A549 (cell line): ENCODE data around the gene RSBN1.

ENCODE experiments used
- NPAS2 ChIP-seq: fragments of 250-450 bp; sonication (Bioruptor Pico); IDR thresholded peaks from 2 replicates; pipeline ENCODE4 v1.8.0; 2022; ENCODE audit warnings: mild to moderate bottlenecking, moderate library complexity, borderline replicate concordance
- TF ChIP-seq, protein P1 (sequence below): fragments of 250-450 bp; sonication (Bioruptor Pico); IDR thresholded peaks from 2 replicates; pipeline ENCODE4 v1.5.0; 2021; ENCODE audit warnings: mild to moderate bottlenecking, moderate library complexity, borderline replicate concordance
- TF ChIP-seq, protein P2 (sequence below): fragments of >200 bp; sonication (Bioruptor Twin); formaldehyde crosslinking; IDR thresholded peaks from 3 replicates; pipeline ENCODE4 v1.5.1; 2016

DNA sequence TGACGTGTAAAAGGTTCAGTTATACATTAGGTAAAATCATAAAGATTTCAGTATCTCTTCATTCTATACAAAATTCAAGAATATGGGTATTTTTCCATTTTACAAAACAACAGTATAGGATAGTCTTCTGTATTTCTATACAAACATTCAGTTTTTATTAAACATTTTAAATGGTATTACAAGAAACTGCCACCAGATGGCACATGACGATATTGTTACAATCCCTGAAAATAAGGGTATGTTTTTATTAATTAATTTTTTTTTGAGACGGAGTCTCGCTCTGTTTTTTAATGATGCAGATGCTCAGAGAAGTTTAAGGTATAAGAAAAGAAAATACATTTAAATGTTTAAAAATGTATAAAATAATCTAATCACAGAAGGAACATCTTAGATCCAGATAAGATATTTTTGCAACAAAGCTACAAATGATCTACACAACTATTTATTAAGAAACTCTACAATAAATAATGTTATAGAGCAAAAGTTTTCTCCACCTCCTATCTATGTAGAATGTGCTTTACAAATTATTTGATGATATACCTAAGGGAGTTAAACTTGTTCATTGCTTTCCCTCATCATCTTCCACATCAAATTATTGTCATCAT lies 23.5 kb upstream of the RSBN1 start:
- TF ChIP-seq, protein P1, sequence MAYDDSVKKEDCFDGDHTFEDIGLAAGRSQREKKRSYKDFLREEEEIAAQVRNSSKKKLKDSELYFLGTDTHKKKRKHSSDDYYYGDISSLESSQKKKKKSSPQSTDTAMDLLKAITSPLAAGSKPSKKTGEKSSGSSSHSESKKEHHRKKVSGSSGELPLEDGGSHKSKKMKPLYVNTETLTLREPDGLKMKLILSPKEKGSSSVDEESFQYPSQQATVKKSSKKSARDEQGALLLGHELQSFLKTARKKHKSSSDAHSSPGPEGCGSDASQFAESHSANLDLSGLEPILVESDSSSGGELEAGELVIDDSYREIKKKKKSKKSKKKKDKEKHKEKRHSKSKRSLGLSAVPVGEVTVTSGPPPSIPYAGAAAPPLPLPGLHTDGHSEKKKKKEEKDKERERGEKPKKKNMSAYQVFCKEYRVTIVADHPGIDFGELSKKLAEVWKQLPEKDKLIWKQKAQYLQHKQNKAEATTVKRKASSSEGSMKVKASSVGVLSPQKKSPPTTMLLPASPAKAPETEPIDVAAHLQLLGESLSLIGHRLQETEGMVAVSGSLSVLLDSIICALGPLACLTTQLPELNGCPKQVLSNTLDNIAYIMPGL (CRISPR knock-in tag): no peak
- no peak for TF ChIP-seq NPAS2
- TF ChIP-seq, protein P2, sequence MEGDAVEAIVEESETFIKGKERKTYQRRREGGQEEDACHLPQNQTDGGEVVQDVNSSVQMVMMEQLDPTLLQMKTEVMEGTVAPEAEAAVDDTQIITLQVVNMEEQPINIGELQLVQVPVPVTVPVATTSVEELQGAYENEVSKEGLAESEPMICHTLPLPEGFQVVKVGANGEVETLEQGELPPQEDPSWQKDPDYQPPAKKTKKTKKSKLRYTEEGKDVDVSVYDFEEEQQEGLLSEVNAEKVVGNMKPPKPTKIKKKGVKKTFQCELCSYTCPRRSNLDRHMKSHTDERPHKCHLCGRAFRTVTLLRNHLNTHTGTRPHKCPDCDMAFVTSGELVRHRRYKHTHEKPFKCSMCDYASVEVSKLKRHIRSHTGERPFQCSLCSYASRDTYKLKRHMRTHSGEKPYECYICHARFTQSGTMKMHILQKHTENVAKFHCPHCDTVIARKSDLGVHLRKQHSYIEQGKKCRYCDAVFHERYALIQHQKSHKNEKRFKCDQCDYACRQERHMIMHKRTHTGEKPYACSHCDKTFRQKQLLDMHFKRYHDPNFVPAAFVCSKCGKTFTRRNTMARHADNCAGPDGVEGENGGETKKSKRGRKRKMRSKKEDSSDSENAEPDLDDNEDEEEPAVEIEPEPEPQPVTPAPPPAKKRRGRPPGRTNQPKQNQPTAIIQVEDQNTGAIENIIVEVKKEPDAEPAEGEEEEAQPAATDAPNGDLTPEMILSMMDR: peak; percentile 44
